Psoas muscle (tissue), 8 donors: ENCODE measurements around the gene TENM3. TPM values are rescaled to one million over a fixed set of nuclear protein-coding genes. Genes with fewer than 3 reads are reported as not detected.

Experiments used
- ATAC-seq, 4 donors: fragments of 200-7000 bp; cut with Tn5 transposase; one replicate each; pipeline ENCODE4 v1.9.1; 2020; ENCODE audit warnings: moderate library complexity in 3 of 4, mild to moderate bottlenecking in 2 of 4
- DNase-seq, 2 donors: peaks; one replicate each; pipeline ENCODE4 v3.0.0-alpha.2; 2020
- H3K27ac ChIP-seq: fragments of 200-600 bp; one replicate; pipeline ENCODE4 v1.8.0; 2022
- H3K27me3 ChIP-seq, 3 donors: fragments of 200-600 bp in 1 of 3; one replicate each; pipeline versions ENCODE4 v1.6.1 to v1.8.0; 2013 to 2022; ENCODE audit warnings: low read length in 2 of 3, mild to moderate bottlenecking in 2 of 3, moderate library complexity in 1 of 3; ENCODE audit not compliant: insufficient read depth in 3 of 3
- H3K36me3 ChIP-seq, 2 donors: fragments of 200-600 bp in 1 of 2; one replicate each; pipeline versions ENCODE4 v1.6.1 to v1.8.0; 2013 to 2022; ENCODE audit warnings: low read depth in 1 of 2, mild to moderate bottlenecking in 1 of 2, moderate library complexity in 1 of 2; ENCODE audit not compliant: insufficient read depth in 1 of 2
- H3K4me1 ChIP-seq: fragments of 200-600 bp; one replicate; pipeline ENCODE4 v1.8.0; 2022
- H3K4me3 ChIP-seq: fragments of 200-600 bp; one replicate; pipeline ENCODE4 v1.8.0; 2022; ENCODE audit warnings: mild to moderate bottlenecking
- H3K9me3 ChIP-seq: fragments of 200-600 bp; one replicate; pipeline ENCODE4 v1.8.0; 2022
- WGBS, 3 donors: extraction: QIAGEN DNeasy Blood & Tissue Kit; methylation state at CpG; one replicate each; pipeline versions ENCODE4 v1.1.6 to v1.1.7; 2013; 5-methylcytosine and 5-hydroxymethylcytosine counted together
- intact Hi-C, 2 donors: fragments of 100-400 bp; cut with DNase I; formaldehyde crosslinking; loops; one replicate each; pipeline versions ENCODE4 v1.11.0 to v1.14.2; 2022
- polyA plus RNA-seq, 3 donors: library from polyadenylated mRNA; stranded (reverse); fragments of 200-250 nt; gene quantifications; one replicate each; pipeline ENCODE4 v1.2.3, GENCODE V29; 2013
- total RNA-seq, 4 donors: library from RNA; stranded (reverse); fragmentation: NEBNext Ultra II Directional in 2 of 4; extraction: Animal tissue kit (Norgen Biotek cat#: 25700) in 2 of 4; gene quantifications; one replicate each; pipeline versions ENCODE4 v1.2.1 to v1.2.4, GENCODE V29; 2021 to 2023
- TF ChIP-seq, protein P1 (sequence below): fragments of 200-600 bp; IDR thresholded peaks from one replicate; pipeline ENCODE4 v1.8.0; 2022; ENCODE audit warnings: antibody characterized with exemption
- donor health status: healthy with polysubstance abuse.
- donor health status: DM: no; HTN: no; CAD: no; lungs with moderate emphysema.
- donor health status: Bipolar disorder and iron deficiency.
- donor health status: healthy.
- donor health status: DM: yes; HTN: yes; CAD: no.
- donor health status: DM: no; HTN: no; CAD: no.
- donor health status: DM: no; HTN: no; CAD: no.
- donor health status: DM: yes; HTN: yes; CAD: no.

The TENM3 gene
- total and polyA plus RNA-seq, 7 donors: 0.48 to 11.6 (median 5.3) TPM

- Histone ChIP-seq H3K36me3 (no peaks in the 10 kb centered on the region), H3K4me3 (no peak overlapping the region), H3K4me1 (no peaks in the 10 kb centered on the region), H3K27me3 (peaks cover 0 to under 1% (median 0%) of the 10 kb centered on the region in 3 donors), H3K27ac (no peak overlapping the region), H3K9me3 (no peaks in the 10 kb centered on the region)
- no peak for DNase-seq
- WGBS, 3 donors: 81 to 87% (median 83%) methylated on average over 1 of the region's 1 CpG
- ATAC-seq: no peak
- intact Hi-C loops: no loop called here
- TF ChIP-seq, protein P1, sequence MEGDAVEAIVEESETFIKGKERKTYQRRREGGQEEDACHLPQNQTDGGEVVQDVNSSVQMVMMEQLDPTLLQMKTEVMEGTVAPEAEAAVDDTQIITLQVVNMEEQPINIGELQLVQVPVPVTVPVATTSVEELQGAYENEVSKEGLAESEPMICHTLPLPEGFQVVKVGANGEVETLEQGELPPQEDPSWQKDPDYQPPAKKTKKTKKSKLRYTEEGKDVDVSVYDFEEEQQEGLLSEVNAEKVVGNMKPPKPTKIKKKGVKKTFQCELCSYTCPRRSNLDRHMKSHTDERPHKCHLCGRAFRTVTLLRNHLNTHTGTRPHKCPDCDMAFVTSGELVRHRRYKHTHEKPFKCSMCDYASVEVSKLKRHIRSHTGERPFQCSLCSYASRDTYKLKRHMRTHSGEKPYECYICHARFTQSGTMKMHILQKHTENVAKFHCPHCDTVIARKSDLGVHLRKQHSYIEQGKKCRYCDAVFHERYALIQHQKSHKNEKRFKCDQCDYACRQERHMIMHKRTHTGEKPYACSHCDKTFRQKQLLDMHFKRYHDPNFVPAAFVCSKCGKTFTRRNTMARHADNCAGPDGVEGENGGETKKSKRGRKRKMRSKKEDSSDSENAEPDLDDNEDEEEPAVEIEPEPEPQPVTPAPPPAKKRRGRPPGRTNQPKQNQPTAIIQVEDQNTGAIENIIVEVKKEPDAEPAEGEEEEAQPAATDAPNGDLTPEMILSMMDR: no peak
Observed at GRCh38 chr4:182400081-182400480, 156.9 kb downstream of the TENM3 start.

DNA sequence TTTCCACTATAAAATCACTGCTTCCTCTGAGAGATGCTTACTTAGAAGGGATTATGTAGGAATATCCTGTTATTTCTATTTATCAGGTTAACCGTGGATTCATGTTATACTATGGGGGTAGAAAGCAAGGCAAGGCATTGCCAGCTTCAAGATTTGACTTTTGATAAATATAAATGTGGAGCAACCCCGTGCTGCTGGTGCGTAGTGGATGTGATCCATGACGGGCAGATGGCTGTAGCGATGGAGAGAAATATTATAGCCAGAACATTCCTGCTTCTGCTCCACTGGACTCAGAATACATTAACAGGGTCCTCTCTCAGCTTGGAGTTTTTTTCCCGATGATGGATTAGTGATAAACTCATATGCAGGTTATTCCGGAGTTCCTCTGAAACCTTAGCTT, 157.6 kb downstream of the TENM3 start:
- TF ChIP-seq, protein P1: no peak
- H3K4me3 ChIP-seq: no peak overlapping the region
- H3K27me3 ChIP-seq: peaks cover 0 to 5% (median 0%) of the 10 kb centered on the region in 3 donors
- H3K27ac ChIP-seq: no peak overlapping the region
- DNase-seq: no peak
- intact Hi-C loops: no loop called here
- no peaks in the 10 kb centered on the region for H3K9me3 ChIP-seq
- WGBS, 3 donors: 39 to 52% (median 39%) methylated on average over 7 of the region's 7 CpGs
- no peak for ATAC-seq
- H3K36me3 ChIP-seq: no peaks in the 10 kb centered on the region
- H3K4me1 ChIP-seq: no peaks in the 10 kb centered on the region

DNA sequence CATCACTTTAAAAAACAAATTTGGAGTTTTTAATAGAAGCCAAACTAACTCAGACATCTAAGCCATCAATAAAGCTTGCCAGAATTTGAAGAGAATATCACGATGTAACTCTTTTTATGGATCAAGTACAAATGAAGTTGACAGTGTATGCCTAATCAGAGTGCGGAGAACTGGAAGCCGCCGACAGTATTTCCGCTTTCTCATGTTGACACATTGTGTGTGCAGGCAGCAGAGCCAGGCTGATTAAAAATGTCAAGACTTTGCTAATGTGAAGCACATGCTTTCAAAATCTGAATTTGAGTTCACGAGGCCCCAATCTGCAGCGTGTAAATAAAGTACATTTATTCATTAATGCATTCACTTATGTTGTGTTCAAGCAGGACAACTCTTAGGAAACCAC, 161.2 kb downstream of the TENM3 start:
- Histone ChIP-seq H3K4me1 (no peaks in the 10 kb centered on the region), H3K9me3 (no peaks in the 10 kb centered on the region), H3K4me3 (no peak overlapping the region), H3K27ac (no peak overlapping the region), H3K36me3 (no peaks in the 10 kb centered on the region), H3K27me3 (peaks cover 0 to 5% (median 0%) of the 10 kb centered on the region in 3 donors)
- no peak for ATAC-seq
- TF ChIP-seq, protein P1: no peak
- no peak for DNase-seq
- 49 to 69% (median 53%) methylated on average over 7 of the region's 7 CpGs for WGBS, 3 donors
- intact Hi-C loops: no loop called here

DNA sequence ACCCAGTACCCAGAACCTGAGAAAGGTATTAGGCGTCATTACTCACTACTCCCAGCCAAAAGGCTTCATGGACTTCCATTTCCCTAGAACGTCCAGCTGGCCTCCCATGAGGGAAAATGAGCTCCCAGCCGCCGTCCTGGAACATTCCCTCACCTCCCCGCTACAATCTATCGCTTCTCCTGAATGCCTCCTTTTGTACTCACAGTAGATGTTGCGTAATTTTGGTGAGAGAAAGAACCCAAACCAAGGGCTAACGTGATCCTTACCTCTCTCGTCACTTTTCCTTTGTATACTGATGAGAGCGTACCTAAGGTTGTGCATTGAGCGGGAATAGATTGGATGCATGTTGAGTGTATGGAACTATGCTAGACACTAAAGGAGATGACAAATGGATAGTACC, 161.9 kb downstream of the TENM3 start:
- Histone ChIP-seq H3K4me1 (no peaks in the 10 kb centered on the region), H3K27me3 (peaks cover 0 to 5% (median 0%) of the 10 kb centered on the region in 3 donors), H3K36me3 (no peaks in the 10 kb centered on the region), H3K4me3 (no peak overlapping the region), H3K9me3 (no peaks in the 10 kb centered on the region), H3K27ac (no peak overlapping the region)
- intact Hi-C loops: no loop called here
- no peak for DNase-seq
- no peak for ATAC-seq
- TF ChIP-seq, protein P1: no peak
- WGBS, 3 donors: 81 to 93% (median 92%) methylated on average over 11 of the region's 11 CpGs

DNA sequence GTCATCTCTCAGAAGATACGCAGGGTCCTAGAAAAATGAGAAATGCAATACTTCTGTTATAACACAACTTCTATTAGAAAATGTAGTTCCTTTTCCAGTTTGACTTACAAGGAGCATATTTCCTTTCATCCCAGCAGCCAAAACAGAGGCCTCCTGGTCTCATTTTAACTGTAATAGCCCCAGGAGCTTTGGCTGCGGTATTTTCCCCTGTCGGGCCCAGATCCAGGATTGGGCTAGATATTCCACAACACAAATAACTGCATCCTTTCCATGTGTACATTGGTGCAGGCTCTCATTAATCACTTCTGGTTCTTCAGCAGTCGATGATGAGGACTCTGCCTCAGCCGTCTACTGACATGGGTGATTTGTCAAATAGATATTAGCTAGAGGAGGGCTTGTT, 166.1 kb downstream of the TENM3 start:
- intact Hi-C loops: no loop called here
- no peak for DNase-seq
- TF ChIP-seq, protein P1: no peak
- no peaks in the 10 kb centered on the region for H3K4me1 ChIP-seq
- no peak overlapping the region for H3K27ac ChIP-seq
- H3K36me3 ChIP-seq: no peaks in the 10 kb centered on the region
- no peak overlapping the region for H3K4me3 ChIP-seq
- peaks cover 0 to 5% (median 0%) of the 10 kb centered on the region in 3 donors for H3K27me3 ChIP-seq
- no peak for ATAC-seq
- peaks cover 10% of the 10 kb centered on the region for H3K9me3 ChIP-seq
- WGBS, 3 donors: 79 to 83% (median 83%) methylated on average over 5 of the region's 5 CpGs
